ENCODE data around the gene GPR35. TPM values are rescaled to one million over a fixed set of nuclear protein-coding genes. Genes with fewer than 3 reads are reported as not detected.

GPR35 gene
- polyA plus RNA-seq, 10 donors = 0.52 to 3.0 (median 1.4) TPM

- no peak for DNase-seq
These were observed 4.4 kb upstream of the GPR35 start for GRCh38 chr2:240620859-240621258.

- DNase-seq = no peak
These were observed 3.2 kb upstream of the GPR35 start for GRCh38 chr2:240622060-240622411.

GRCh38 chr2:240622531-240623235, 2.6 kb upstream of the GPR35 start:
- DNase-seq = no peak

GRCh38 chr2:240623531-240624010, 1.7 kb upstream of the GPR35 start:
- DNase-seq = no peak

GRCh38 chr2:240624011-240624949, 1.0 kb upstream of the GPR35 start:
- DNase-seq = no peak

- peak in 2 of 3 donors; percentile 5 to 51 for DNase-seq
These were observed 1.4 kb downstream of the GPR35 start for GRCh38 chr2:240626531-240627300.

GRCh38 chr2:240627736-240628506, 2.6 kb downstream of the GPR35 start:
- DNase-seq = no peak

GRCh38 chr2:240628507-240628807, 3.2 kb downstream of the GPR35 start:
- DNase-seq = no peak

- no peak for DNase-seq
These were observed 3.7 kb downstream of the GPR35 start for GRCh38 chr2:240628808-240629618.

GRCh38 chr2:240629619-240629967, 4.3 kb downstream of the GPR35 start:
- DNase-seq = no peak

GRCh38 chr2:240629968-240630770, 4.9 kb downstream of the GPR35 start:
- DNase-seq = no peak

- no peak for DNase-seq
These were observed 5.7 kb downstream of the GPR35 start for GRCh38 chr2:240630771-240631547.

- no peak for DNase-seq
These were observed 6.4 kb downstream of the GPR35 start for GRCh38 chr2:240631548-240632305.

GRCh38 chr2:240632306-240632721, 7.0 kb downstream of the GPR35 start:
- no peak for DNase-seq

GRCh38 chr2:240635121-240635997, 10.1 kb downstream of the GPR35 start:
- DNase-seq = no peak

GRCh38 chr2:240635998-240636547, 10.8 kb downstream of the GPR35 start:
- no peak for DNase-seq
